OCI-LY7 (cell line): ENCODE results near the gene PTGS1.

Source experiments
- EZH2phosphoT487 ChIP-seq: fragments of 200-600 bp; sonication (generic); IDR thresholded peaks from 2 replicates; pipeline ENCODE4 v1.6.1; 2018; ENCODE audit warnings: low read depth, borderline replicate concordance, mild to moderate bottlenecking, mixed run types, antibody characterized with exemption, low read length, moderate library complexity, mixed read lengths
- TF ChIP-seq, protein P1 (sequence below): fragments of 200-600 bp; sonication (generic); conservative IDR thresholded peaks from 2 replicates; pipeline ENCODE4 v1.5.1; 2014; ENCODE audit warnings: mild to moderate bottlenecking, antibody characterized with exemption, low read length, moderate library complexity, mixed read lengths

DNA sequence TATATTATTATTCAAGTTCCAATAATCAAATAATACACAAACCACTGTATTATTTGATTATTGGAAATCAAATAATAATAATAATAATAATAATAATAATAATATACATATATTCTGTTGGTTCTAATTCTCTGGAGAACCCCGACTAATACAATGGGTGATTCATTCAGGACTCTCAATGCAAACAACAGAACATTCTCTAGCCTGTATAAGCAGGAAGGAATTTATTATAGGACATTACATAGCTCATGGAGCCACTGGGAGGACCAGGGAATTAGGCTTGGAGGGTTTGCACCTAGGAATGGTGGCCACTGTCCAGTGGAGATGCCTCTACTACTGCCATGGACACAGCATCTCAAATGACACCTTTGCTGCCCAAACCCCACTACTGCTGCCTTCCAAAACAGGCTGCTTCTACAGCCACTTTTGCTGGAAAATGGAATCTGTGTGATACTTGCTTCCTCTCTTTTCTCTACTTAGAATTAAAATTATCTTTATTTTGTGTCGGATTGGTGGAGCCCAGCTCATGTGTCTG, 25.9 kb downstream of the PTGS1 start:
- TF ChIP-seq, protein P1, sequence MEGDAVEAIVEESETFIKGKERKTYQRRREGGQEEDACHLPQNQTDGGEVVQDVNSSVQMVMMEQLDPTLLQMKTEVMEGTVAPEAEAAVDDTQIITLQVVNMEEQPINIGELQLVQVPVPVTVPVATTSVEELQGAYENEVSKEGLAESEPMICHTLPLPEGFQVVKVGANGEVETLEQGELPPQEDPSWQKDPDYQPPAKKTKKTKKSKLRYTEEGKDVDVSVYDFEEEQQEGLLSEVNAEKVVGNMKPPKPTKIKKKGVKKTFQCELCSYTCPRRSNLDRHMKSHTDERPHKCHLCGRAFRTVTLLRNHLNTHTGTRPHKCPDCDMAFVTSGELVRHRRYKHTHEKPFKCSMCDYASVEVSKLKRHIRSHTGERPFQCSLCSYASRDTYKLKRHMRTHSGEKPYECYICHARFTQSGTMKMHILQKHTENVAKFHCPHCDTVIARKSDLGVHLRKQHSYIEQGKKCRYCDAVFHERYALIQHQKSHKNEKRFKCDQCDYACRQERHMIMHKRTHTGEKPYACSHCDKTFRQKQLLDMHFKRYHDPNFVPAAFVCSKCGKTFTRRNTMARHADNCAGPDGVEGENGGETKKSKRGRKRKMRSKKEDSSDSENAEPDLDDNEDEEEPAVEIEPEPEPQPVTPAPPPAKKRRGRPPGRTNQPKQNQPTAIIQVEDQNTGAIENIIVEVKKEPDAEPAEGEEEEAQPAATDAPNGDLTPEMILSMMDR, result no peak
- TF ChIP-seq EZH2phosphoT487, result no peak
